ENCODE data around the gene RUNDC3A.

GRCh38 chr17:44351464-44351863 is 43.1 kb downstream of the RUNDC3A start:
- TF ChIP-seq CTCF (IDR thresholded peaks at IDR 0.05) = no peak
- no peak for TF ChIP-seq ZFX (IDR thresholded peaks at IDR 0.05; ENCODE audit: borderline replicate concordance)

Data from 22Rv1 (cell line).